HG02981 (cell line): ENCODE measurements around the gene SRGAP3.
"Not testable (repeated sequence)": the region's sequence is repeated elsewhere in the genome, so short reads cannot be mapped to it uniquely, and the experiment has no call there.

Experiments
- ATAC-seq: cut with Tn5 transposase; IDR thresholded peaks from one replicate; pipeline ENCODE4 v1.9.1; 2021; ENCODE audit warnings: mild to moderate bottlenecking, moderate library complexity; ENCODE audit not compliant: unreplicated experiment

Gene SRGAP3

GRCh38 chr3:9098716-9099675, 150.4 kb downstream of the SRGAP3 start:
- ATAC-seq, result no peak

GRCh38 chr3:9097495-9097894, 152.0 kb downstream of the SRGAP3 start:
- no peak for ATAC-seq

GRCh38 chr3:9091486-9092235, 157.8 kb downstream of the SRGAP3 start:
- ATAC-seq, result no peak

- no peak for ATAC-seq
These were observed 160.7 kb downstream of the SRGAP3 start for GRCh38 chr3:9088441-9089353.

GRCh38 chr3:9087831-9088413, 161.5 kb downstream of the SRGAP3 start:
- ATAC-seq, result no peak

GRCh38 chr3:9085428-9085827, 164.0 kb downstream of the SRGAP3 start:
- not testable (repeated sequence) for ATAC-seq

- ATAC-seq, result no peak
These were observed 168.1 kb downstream of the SRGAP3 start for GRCh38 chr3:9081184-9081818.

GRCh38 chr3:9080163-9080562, 169.3 kb downstream of the SRGAP3 start:
- ATAC-seq, result no peak

- ATAC-seq, result no peak
These were observed 169.8 kb downstream of the SRGAP3 start for GRCh38 chr3:9079676-9080075.

GRCh38 chr3:9078561-9079240, 170.7 kb downstream of the SRGAP3 start:
- no peak for ATAC-seq

GRCh38 chr3:9077029-9077428, 172.4 kb downstream of the SRGAP3 start:
- no peak for ATAC-seq

GRCh38 chr3:9075762-9076161, 173.7 kb downstream of the SRGAP3 start:
- no peak for ATAC-seq

- no peak for ATAC-seq
These were observed 175.4 kb downstream of the SRGAP3 start for GRCh38 chr3:9074079-9074478.

- ATAC-seq, result no peak
These were observed 176.8 kb downstream of the SRGAP3 start for GRCh38 chr3:9072667-9073009.

- ATAC-seq, result no peak
These were observed 177.3 kb downstream of the SRGAP3 start for GRCh38 chr3:9071936-9072666.

GRCh38 chr3:9070961-9071360, 178.5 kb downstream of the SRGAP3 start:
- no peak for ATAC-seq

- no peak for ATAC-seq
These were observed 179.5 kb downstream of the SRGAP3 start for GRCh38 chr3:9069971-9070370.

GRCh38 chr3:9068051-9068450, 181.4 kb downstream of the SRGAP3 start:
- ATAC-seq, result no peak
